Measurements from ENCODE around the gene UNC5C.

DNA sequence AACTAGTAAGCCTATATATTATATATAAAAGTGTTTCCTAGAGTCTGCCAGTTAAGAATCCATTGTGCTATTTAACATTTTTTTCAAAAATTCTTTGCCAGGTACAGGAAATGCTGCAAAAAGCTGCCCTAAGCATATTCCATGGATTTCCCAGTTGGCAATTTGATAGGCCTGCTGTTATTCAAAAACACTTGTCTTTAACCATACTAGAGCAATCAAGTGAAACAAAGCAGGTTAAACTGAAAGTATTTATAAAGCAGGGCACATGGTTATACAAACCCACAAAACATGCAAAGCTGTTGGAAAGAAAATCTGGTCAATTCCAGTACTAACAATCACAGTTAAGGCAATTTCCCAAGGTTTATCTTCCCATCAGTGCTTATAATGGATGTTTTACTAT is 159.9 kb downstream of the UNC5C start:
- TF ChIP-seq POLR2A (IDR thresholded peaks at IDR 0.05), result no peak
- TF ChIP-seq, protein P1, sequence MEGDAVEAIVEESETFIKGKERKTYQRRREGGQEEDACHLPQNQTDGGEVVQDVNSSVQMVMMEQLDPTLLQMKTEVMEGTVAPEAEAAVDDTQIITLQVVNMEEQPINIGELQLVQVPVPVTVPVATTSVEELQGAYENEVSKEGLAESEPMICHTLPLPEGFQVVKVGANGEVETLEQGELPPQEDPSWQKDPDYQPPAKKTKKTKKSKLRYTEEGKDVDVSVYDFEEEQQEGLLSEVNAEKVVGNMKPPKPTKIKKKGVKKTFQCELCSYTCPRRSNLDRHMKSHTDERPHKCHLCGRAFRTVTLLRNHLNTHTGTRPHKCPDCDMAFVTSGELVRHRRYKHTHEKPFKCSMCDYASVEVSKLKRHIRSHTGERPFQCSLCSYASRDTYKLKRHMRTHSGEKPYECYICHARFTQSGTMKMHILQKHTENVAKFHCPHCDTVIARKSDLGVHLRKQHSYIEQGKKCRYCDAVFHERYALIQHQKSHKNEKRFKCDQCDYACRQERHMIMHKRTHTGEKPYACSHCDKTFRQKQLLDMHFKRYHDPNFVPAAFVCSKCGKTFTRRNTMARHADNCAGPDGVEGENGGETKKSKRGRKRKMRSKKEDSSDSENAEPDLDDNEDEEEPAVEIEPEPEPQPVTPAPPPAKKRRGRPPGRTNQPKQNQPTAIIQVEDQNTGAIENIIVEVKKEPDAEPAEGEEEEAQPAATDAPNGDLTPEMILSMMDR (IDR thresholded peaks at IDR 0.05 in 8 of 11, conservative IDR thresholded peaks at IDR 0.05 in 3 of 11), result no peak
- no peak for TF ChIP-seq POLR2AphosphoS5 (IDR thresholded peaks at IDR 0.05)

All from spleen (tissue), 7 donors.